GM12865 (cell line): ENCODE data around the gene TMPRSS9.
"Not testable (repeated sequence)": the region's sequence is repeated elsewhere in the genome, so short reads cannot be mapped to it uniquely, and the experiment has no call there.

Experiments used
- DNase-seq: peaks from one replicate; pipeline ENCODE4 v3.0.0; 2010; ENCODE audit warnings: low read depth
- H3K4me3 ChIP-seq: 2 replicates; pipeline ENCODE4 v1.5.1; 2011; ENCODE audit warnings: mild to moderate bottlenecking, low read depth, low read length, control low read depth
- TF ChIP-seq, protein P1 (sequence below): IDR thresholded peaks from 2 replicates; pipeline ENCODE4 v1.5.1; 2011; ENCODE audit warnings: low read length, control low read depth, low read depth, inconsistent platforms; ENCODE audit not compliant: insufficient read depth; ENCODE audit errors: missing control alignments

TMPRSS9 gene

DNA sequence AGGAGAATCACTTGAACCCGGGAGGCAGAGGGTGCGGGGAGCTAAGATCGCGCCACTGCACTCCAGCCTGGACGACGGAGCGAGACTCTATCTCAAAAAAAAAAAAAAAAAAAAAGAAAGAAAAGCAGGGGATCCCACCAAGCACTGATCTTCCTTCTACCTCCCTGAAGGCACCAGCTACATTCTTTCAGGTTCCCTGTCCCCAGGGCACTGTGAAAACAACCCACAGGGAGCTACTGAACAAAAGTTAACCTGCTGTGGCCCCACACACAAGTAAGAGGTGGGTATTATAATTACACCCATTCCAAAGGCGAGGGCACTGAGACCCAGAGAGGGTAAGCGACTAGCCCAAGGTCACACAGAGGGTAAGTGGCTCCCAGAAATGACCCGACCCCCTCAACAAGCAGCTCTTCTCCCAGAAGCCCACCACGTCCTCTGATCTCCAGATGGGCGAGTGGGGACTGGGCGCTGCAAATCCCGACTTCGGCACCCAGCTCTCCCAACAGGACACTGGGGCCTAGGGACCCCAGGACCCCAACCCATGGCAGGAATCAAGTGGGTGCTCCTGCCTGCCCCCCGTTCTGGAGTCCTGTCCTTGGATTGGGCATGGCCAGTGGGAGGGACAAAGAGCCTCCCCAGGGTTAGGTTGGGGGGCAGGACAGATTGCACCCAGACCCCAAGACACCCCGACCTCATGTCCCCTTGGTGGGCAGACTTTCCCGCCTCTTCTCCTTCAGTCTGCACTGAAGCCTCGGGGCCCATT is 94.3 kb downstream of the TMPRSS9 start:
- TF ChIP-seq, protein P1, sequence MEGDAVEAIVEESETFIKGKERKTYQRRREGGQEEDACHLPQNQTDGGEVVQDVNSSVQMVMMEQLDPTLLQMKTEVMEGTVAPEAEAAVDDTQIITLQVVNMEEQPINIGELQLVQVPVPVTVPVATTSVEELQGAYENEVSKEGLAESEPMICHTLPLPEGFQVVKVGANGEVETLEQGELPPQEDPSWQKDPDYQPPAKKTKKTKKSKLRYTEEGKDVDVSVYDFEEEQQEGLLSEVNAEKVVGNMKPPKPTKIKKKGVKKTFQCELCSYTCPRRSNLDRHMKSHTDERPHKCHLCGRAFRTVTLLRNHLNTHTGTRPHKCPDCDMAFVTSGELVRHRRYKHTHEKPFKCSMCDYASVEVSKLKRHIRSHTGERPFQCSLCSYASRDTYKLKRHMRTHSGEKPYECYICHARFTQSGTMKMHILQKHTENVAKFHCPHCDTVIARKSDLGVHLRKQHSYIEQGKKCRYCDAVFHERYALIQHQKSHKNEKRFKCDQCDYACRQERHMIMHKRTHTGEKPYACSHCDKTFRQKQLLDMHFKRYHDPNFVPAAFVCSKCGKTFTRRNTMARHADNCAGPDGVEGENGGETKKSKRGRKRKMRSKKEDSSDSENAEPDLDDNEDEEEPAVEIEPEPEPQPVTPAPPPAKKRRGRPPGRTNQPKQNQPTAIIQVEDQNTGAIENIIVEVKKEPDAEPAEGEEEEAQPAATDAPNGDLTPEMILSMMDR = no peak
- no peak for DNase-seq
- H3K4me3 ChIP-seq = peak overlapping the region; percentile 88

DNA sequence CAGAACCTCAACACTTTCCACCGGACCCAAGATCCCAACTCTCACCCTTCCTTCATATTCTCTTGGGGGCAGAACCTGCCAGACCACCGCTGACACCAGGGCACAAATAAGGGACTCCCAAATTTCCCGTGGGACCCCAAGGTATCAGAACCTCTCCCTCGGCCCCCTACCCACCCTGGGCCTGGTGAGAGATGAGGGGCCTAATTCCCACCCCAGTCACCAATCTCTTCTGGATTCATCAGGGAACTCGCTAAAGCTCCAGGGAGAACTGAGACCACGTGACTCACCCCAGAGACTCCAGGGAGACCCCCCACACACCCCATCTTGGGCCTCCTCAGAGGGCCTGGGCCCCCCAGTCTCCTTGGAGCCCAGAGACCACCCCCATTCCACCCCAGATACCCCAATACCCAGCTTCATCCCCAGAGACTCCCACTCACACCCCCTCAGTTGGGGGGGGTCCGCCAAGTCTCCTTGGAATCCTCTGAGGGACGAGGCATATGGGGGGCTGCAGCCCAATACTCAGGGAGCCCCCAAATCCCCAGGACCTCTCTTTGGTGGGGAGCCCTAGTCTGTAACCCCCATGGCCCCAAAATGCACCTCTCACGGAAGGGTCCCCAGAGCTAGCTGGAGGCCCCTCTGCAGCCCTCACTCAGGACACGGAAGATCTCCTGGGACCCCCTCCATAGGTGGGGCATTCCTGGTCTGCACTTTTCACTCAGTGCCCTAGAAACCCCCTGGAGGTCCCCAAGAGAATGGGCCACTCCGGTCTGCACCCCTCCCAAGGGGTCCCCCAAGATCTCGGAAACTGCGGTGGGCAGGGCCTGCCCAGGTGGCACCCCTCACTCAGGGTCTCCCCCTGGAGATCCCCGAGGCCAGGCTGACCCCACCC is 95.1 kb downstream of the TMPRSS9 start:
- DNase-seq = no peak
- TF ChIP-seq, protein P1 = no peak
- H3K4me3 ChIP-seq = peak overlapping the region; percentile 88

DNA sequence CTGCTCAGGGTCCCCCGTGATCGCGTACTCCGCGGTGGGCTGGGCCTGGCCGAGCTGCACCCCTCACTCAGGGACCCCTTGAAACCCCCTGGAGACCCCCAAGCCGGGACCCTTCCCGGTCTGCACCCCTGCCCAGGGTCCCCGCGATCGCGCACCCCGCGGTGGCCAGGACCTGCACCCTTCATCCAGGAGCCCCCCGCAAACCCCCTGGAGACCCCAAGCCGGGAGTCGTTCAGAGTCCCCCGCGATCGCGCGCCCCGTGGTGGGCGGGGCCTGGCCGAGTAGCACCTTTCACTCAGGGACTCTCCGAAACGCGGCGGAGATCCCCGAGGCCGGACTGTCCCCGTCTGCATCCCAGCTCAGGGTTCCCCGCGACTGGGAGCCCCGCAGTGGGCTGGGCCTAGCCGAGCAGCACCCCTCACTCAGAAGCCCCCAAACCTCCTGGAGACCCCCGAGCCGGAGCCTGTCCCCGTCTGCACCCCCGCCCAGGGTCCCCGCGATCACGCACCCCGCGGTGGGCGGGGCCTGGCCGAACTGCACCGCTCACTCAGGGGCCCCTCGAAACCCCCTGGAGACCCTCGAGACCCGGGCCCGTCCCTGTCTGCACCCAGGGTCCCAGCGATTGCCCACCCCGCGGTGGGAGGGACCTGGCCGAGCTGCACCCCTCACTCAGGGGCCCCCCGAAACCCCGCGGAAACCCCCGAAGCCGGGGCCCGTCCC is 95.9 kb downstream of the TMPRSS9 start:
- H3K4me3 ChIP-seq = peak overlapping the region; percentile 88
- TF ChIP-seq, protein P1 = no peak
- DNase-seq = peak; percentile 69

DNA sequence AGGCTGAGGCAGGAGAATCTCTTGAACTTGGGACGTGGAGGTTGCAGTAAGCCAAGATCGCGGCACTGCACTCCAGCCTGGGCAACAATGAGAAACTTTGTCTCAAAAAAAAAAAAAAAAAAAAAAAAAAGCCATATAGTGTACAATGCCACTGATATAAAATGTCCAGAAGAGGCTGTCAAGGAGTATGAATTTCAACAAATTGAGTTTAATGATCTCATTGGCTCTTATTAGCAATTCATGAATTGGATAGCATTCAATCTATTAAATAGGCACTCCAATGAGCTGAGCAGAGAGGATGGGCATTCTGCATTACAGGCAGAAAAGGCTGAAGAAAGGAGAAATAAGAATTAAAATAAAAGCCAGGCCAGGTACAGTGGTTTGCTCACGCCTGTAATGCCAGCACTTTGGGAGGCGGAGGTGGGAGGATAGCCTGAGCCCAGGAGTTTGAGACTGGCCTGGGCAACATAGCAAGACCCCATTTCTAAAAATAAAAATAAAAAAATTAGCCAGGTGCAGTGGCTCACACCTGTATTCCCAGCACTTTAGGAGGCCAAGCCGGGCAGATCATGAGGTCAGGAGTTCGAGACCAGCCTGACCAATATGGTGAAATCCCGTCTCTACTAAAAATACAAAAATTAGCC is 97.5 kb downstream of the TMPRSS9 start:
- peak overlapping the region; percentile 60 for H3K4me3 ChIP-seq
- no peak for DNase-seq
- TF ChIP-seq, protein P1 = no peak

DNA sequence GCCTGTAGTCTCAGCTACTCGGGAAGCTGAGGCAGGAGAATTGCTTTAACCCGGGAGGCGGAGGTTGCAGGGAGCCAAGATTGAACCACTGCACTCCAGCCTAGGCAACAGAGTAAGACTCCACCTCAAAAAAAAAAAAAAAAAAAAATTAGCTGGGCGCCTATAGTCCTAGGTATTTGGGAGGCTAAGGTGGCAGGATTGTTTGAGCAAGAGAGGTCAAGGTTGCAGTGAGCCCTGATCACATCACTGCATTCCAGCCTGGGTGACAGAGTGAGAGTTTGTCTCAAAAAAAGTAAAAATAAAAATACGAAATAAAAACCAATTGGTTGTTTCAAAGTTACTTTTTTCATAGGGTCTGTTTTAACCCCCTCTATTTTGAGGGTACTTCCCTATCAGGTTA is 98.0 kb downstream of the TMPRSS9 start:
- DNase-seq = no peak
- H3K4me3 ChIP-seq = no peak overlapping the region
- TF ChIP-seq, protein P1 = no peak

DNA sequence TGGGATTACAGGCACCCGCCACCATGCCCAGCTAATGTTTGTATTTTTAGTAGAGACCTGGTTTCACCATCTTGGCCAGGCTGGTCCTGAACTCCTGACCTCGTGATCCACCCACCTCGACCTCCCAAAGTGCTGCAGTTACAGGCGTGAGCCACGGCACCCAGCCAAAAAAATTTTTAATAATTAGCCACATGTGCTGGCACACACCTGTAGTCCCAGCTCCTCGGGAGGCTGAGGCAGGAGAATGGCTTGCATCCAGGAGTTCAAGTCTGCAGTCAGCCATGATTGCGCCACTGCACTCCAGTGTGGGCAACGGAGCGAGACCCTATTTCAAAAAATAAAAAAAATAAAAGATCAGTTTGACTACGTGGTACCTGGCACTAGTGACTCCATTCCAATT is 98.7 kb downstream of the TMPRSS9 start:
- not testable (repeated sequence) for H3K4me3 ChIP-seq, DNase-seq
